Peyer's patch (tissue), 4 donors: Measurements from ENCODE around the gene DDX10. TPM values are rescaled to one million over a fixed set of nuclear protein-coding genes. Genes with fewer than 3 reads are reported as not detected.

Source experiments
- DNase-seq, 3 donors: peaks; one replicate each; pipeline ENCODE4 v3.0.0-alpha.2; 2017 to 2019
- H3K27ac ChIP-seq, 4 donors: fragments of 200-600 bp; sonication (generic); one replicate each; pipeline ENCODE4 v1.5.1; 2016 to 2019
- H3K27me3 ChIP-seq, 2 donors: fragments of 200-600 bp; sonication (generic); one replicate each; pipeline ENCODE4 v1.5.1; 2019
- H3K36me3 ChIP-seq, 3 donors: fragments of 200-600 bp; sonication (generic); one replicate each; pipeline ENCODE4 v1.5.1; 2016 to 2019
- H3K4me1 ChIP-seq, 4 donors: fragments of 200-600 bp; sonication (generic); one replicate each; pipeline ENCODE4 v1.5.1; 2016 to 2019
- H3K4me3 ChIP-seq, 4 donors: fragments of 200-600 bp; sonication (generic); 1 replicate in 3 of 4; 2 replicates in 1 of 4; pipeline ENCODE4 v1.5.1; 2016 to 2019; ENCODE audit warnings: mild to moderate bottlenecking in 1 of 4
- H3K9me3 ChIP-seq, 4 donors: fragments of 200-600 bp; sonication (generic); one replicate each; pipeline ENCODE4 v1.5.1; 2016 to 2019; ENCODE audit warnings: mild to moderate bottlenecking in 1 of 4
- POLR2A ChIP-seq, 2 donors: fragments of 450-650 bp; IDR thresholded peaks; one replicate each; pipeline ENCODE4 v1.5.1; 2017; ENCODE audit warnings: antibody characterized with exemption in 2 of 2, mild to moderate bottlenecking in 2 of 2, moderate library complexity in 2 of 2
- total RNA-seq, 4 donors: library from RNA; depleted of rRNA; stranded (reverse); fragments of >200 nt; gene quantifications; one replicate each; pipeline ENCODE4 v1.1.0, GENCODE V29; 2016
- TF ChIP-seq, protein P1 (sequence below), 6 experiments: fragments of 450-650 bp in 4 of 6; fragments of 200-600 bp in 2 of 6; sonication (generic) in 1 of 6; IDR thresholded peaks; one replicate each; pipeline ENCODE4 v1.5.1; 2017 to 2019; ENCODE audit warnings: antibody characterized with exemption in 6 of 6, mild to moderate bottlenecking in 3 of 6, moderate library complexity in 1 of 6

DDX10 gene
- total RNA-seq, 4 donors from 2014 or later: 3.9 to 38.0 (median 16.5) TPM

DNA sequence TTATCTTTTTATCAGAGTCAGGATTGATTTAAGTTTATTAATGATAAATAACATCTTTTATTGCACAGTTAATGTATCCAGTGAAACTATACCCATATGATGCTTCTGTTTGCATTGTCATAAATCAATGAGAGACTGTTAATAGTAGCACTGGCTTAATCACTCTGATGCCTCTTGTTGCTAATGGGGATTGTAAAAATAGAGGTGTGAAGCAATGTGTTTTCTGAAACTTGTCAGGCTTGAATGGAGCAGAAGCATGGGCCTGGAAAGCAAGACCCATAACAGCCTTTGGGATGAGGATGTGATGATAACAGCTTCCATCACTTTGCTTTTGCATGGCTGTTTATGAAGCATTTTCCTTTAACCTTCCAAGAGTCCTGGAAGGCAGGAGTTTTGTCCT lies 319.7 kb downstream of the DDX10 start:
- TF ChIP-seq, protein P1, sequence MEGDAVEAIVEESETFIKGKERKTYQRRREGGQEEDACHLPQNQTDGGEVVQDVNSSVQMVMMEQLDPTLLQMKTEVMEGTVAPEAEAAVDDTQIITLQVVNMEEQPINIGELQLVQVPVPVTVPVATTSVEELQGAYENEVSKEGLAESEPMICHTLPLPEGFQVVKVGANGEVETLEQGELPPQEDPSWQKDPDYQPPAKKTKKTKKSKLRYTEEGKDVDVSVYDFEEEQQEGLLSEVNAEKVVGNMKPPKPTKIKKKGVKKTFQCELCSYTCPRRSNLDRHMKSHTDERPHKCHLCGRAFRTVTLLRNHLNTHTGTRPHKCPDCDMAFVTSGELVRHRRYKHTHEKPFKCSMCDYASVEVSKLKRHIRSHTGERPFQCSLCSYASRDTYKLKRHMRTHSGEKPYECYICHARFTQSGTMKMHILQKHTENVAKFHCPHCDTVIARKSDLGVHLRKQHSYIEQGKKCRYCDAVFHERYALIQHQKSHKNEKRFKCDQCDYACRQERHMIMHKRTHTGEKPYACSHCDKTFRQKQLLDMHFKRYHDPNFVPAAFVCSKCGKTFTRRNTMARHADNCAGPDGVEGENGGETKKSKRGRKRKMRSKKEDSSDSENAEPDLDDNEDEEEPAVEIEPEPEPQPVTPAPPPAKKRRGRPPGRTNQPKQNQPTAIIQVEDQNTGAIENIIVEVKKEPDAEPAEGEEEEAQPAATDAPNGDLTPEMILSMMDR (IDR thresholded peaks at IDR 0.05): no peak
- TF ChIP-seq POLR2A (IDR thresholded peaks at IDR 0.05): no peak
- H3K36me3 ChIP-seq: no peaks in the 10 kb centered on the region
- DNase-seq: no peak
- H3K27me3 ChIP-seq: no peaks in the 10 kb centered on the region
- H3K4me1 ChIP-seq: no peaks in the 10 kb centered on the region
- H3K4me3 ChIP-seq: no peak overlapping the region
- no peaks in the 10 kb centered on the region for H3K9me3 ChIP-seq
- H3K27ac ChIP-seq: no peak overlapping the region

DNA sequence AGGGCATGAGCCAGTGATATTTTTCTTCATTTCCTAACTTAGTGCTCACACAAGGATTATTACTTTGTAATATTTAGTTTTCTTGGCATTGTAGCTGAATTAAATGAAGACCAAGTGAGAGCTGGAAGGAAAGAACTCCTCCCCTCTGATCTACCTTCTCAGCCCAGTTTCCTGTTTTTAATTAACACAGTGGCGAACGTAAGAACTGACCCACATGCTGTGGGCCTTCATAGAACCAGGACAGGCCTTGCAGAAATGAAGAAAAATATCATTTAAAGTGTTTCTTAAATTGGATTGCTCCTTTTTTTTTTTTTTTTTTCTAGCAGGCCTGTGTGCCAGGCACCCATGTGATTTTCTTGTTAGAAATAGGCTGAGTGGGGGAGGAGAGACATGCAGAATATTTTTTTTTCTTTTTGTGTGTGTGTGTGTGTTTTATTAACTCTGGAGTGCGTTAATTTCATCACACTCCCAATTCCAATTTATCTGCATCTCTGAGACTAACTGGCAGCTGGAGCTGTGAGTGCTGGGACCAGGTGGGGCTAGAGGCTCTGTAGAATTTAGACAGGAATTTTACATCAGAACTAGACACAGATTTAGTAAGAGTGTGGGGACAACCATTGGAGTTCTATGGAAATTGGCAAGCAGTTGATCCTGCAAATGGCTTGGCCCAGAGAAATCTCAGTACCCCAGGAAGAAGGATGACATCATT lies 320.5 kb downstream of the DDX10 start:
- Histone ChIP-seq H3K4me1 (no peaks in the 10 kb centered on the region), H3K4me3 (no peak overlapping the region), H3K36me3 (no peaks in the 10 kb centered on the region), H3K27ac (no peak overlapping the region), H3K9me3 (no peaks in the 10 kb centered on the region), H3K27me3 (no peaks in the 10 kb centered on the region)
- DNase-seq: no peak
- TF ChIP-seq POLR2A (IDR thresholded peaks at IDR 0.05): no peak
- TF ChIP-seq, protein P1 (IDR thresholded peaks at IDR 0.05): no peak

DNA sequence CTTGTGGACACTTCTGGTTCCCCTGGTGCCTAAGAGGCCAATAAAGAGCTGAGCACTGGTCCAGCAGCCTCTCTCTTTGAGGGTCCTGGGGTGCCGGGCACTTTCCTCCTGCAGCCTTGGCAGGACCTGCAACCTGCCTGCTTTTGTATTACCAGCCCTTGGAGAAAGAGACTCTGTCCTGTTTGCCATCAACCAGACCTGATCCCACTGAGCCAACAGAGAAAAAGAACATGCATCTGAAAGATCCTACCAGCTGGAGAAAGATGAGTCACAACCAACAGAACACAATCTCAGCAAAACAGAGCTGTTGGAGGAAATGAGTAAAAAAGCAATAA lies 321.0 kb downstream of the DDX10 start:
- Histone ChIP-seq H3K9me3 (no peaks in the 10 kb centered on the region), H3K36me3 (no peaks in the 10 kb centered on the region), H3K27ac (no peak overlapping the region), H3K4me3 (no peak overlapping the region), H3K27me3 (no peaks in the 10 kb centered on the region), H3K4me1 (no peaks in the 10 kb centered on the region)
- no peak for TF ChIP-seq POLR2A (IDR thresholded peaks at IDR 0.05)
- TF ChIP-seq, protein P1 (IDR thresholded peaks at IDR 0.05): no peak
- DNase-seq: no peak

Other genes starting within 250 kb of the DDX10 start
- not detected for gene C11orf65, start 197.5 kb upstream of the DDX10 start, total RNA-seq
- gene POGLUT3, start 166.7 kb upstream of the DDX10 start, total RNA-seq: 1 to 10 TPM; 1.7 to 6.3 (median 5.0) TPM
- gene EXPH5, start 71.3 kb upstream of the DDX10 start, total RNA-seq: 1 to 10 TPM; 3.3 to 8.1 (median 6.9) TPM